Measurements from ENCODE around the gene SMIM36.

Gene SMIM36

DNA sequence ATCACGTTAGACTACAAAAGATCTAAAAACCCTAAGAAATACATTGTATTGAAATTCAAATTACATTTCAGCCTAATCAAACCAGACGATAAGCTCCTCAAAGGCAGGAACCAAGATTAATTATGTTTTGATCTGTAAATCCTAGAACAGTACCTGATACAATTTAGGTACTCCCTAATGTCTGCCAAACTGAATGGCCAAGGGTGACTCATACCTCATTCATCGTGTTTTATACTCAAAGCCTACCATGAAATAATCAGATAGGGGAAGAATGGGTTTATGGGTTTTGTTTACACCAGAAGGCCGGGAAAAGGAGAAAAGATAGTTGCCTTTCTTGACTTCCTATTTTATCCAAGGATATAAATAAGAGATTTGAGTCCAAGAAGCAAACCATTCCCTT, 108.9 kb downstream of the SMIM36 start:
- TF ChIP-seq FOXP2 (optimal IDR thresholded peaks at IDR 0.05; ENCODE audit: borderline replicate concordance, extremely low read depth, extremely low read length, insufficient read depth): no peak
- TF ChIP-seq POLR2AphosphoS5 (IDR thresholded peaks at IDR 0.05; ENCODE audit: low read depth, low read length): no peak
- TF ChIP-seq SIN3A (IDR thresholded peaks at IDR 0.05; ENCODE audit: borderline replicate concordance, insufficient read depth, low read length): no peak
- no peak for TF ChIP-seq REST (IDR thresholded peaks at IDR 0.05; ENCODE audit: insufficient read depth in 1 of 2, low read depth in 2 of 2, low read length in 2 of 2)
- TF ChIP-seq TAF1 (IDR thresholded peaks at IDR 0.05; ENCODE audit: borderline replicate concordance, insufficient read depth, low read length): no peak
